HFF-Myc (cell line): ENCODE results near the gene ECPAS.

ENCODE experiments used
- DNase-seq: peaks from one replicate; pipeline ENCODE4 v3.0.0-alpha.2; 2011; ENCODE audit warnings: low read depth; ENCODE audit errors: extremely low read depth
- H3K4me3 ChIP-seq: replicated peaks from 2 replicates; pipeline ENCODE4 v1.5.1; 2011; ENCODE audit warnings: low read depth, mild to moderate bottlenecking, control low read depth, low read length
- CTCF ChIP-seq: IDR thresholded peaks from 2 replicates; pipeline ENCODE4 v1.5.1; 2012; ENCODE audit warnings: mild to moderate bottlenecking, low read depth, low read length, control low read depth; ENCODE audit errors: missing control alignments

The ECPAS gene

GRCh38 chr9:111320631-111321030 is 163.6 kb downstream of the ECPAS start:
- DNase-seq, result no peak
- no peak overlapping the region for H3K4me3 ChIP-seq
- TF ChIP-seq CTCF, result no peak

GRCh38 chr9:111316796-111317195 is 167.4 kb downstream of the ECPAS start:
- no peak overlapping the region for H3K4me3 ChIP-seq
- no peak for DNase-seq
- TF ChIP-seq CTCF, result no peak
